Measurements from ENCODE around the gene CHCHD3. TPM values are rescaled to one million over a fixed set of nuclear protein-coding genes. Genes with fewer than 3 reads are reported as not detected.

The CHCHD3 gene
- total RNA-seq, 1 donor: 104 TPM

DNA sequence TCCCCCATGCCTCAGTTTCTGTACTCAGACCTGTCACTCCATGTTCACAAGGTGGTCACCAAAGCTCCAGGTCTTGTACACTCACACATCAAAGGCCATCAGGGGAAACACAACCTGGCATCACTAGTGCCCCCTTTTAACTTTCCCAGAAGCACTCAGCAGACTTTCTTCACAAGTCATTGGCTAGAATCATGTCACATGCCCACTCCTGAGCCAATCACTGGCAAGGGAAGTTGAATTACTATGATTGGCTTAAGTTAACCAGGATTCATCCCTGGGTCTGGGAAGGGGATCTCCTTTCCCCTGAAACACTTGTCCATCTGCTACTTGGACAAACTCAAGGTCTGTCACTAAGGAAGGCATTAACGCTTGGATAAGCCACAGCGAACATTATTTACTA is 311.8 kb downstream of the CHCHD3 start:
- DNase-seq (ENCODE audit: low read depth): no peak
- H3K4me3 ChIP-seq (ENCODE audit: low read depth, low read length): no peak overlapping the region
- TF ChIP-seq, protein P1, sequence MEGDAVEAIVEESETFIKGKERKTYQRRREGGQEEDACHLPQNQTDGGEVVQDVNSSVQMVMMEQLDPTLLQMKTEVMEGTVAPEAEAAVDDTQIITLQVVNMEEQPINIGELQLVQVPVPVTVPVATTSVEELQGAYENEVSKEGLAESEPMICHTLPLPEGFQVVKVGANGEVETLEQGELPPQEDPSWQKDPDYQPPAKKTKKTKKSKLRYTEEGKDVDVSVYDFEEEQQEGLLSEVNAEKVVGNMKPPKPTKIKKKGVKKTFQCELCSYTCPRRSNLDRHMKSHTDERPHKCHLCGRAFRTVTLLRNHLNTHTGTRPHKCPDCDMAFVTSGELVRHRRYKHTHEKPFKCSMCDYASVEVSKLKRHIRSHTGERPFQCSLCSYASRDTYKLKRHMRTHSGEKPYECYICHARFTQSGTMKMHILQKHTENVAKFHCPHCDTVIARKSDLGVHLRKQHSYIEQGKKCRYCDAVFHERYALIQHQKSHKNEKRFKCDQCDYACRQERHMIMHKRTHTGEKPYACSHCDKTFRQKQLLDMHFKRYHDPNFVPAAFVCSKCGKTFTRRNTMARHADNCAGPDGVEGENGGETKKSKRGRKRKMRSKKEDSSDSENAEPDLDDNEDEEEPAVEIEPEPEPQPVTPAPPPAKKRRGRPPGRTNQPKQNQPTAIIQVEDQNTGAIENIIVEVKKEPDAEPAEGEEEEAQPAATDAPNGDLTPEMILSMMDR (IDR thresholded peaks at IDR 0.05; ENCODE audit: insufficient read depth, low read depth, low read length): no peak

DNA sequence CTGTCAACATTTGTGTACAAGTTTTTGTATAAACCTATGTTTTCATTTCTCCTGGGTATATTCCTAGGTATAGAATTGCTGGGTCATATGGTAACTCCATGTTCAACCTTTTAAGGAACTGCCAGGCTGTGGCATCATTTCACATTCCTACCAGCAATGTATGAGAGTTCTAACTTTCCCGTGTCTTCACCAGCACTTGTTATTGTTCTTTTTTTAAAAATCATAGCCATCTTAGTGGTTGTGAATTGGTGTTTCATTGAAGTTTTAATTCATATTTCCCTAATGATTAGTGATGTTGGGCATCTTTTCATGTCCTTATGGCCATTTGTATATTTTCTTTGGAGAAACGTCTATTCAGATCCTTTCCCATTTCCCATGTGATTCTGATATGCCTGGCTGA is 312.6 kb downstream of the CHCHD3 start:
- no peak overlapping the region for H3K4me3 ChIP-seq (ENCODE audit: low read depth, low read length)
- DNase-seq (ENCODE audit: low read depth): no peak
- TF ChIP-seq, protein P1 (IDR thresholded peaks at IDR 0.05; ENCODE audit: insufficient read depth, low read depth, low read length): no peak

DNA sequence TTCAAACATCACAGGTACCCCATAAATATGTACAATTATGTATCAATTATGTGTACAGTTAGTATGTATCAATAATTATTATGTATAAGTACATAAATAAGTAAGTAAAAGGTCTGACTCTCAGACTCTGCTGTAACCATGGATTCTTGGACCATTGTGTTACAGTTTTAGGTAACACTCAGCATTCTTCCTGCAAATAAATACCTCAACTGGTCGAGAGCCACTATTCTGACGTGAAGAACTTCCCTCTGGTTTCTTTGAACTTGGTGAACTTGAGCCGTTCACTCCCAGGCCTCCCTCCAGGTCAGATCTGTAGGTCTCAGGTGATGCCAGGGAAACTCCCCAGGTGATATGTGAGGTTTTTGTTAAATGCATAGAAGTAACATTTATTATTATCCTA is 313.8 kb downstream of the CHCHD3 start:
- DNase-seq (ENCODE audit: low read depth): no peak
- H3K4me3 ChIP-seq (ENCODE audit: low read depth, low read length): no peak overlapping the region
- TF ChIP-seq, protein P1 (IDR thresholded peaks at IDR 0.05; ENCODE audit: insufficient read depth, low read depth, low read length): no peak

DNA sequence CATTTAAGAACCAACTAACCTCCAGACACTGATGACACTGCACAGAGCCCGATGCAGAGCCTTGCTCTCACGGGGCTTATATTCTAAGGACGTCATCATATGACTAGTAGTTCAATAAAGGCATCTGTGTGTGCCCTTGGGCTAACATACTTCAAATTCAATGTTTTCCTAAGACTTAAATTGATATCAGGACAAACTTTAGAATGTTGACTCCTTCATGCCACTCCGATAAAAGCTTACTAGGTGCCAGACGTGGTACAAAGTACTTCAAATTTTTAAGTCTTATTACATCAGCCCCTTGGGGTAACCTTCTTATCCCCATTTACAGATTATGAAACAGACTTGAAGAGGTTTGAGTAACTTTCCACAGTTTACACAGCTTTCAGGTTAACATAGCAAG is 314.5 kb downstream of the CHCHD3 start:
- TF ChIP-seq, protein P1 (IDR thresholded peaks at IDR 0.05; ENCODE audit: insufficient read depth, low read depth, low read length): no peak
- DNase-seq (ENCODE audit: low read depth): no peak
- H3K4me3 ChIP-seq (ENCODE audit: low read depth, low read length): no peak overlapping the region

DNA sequence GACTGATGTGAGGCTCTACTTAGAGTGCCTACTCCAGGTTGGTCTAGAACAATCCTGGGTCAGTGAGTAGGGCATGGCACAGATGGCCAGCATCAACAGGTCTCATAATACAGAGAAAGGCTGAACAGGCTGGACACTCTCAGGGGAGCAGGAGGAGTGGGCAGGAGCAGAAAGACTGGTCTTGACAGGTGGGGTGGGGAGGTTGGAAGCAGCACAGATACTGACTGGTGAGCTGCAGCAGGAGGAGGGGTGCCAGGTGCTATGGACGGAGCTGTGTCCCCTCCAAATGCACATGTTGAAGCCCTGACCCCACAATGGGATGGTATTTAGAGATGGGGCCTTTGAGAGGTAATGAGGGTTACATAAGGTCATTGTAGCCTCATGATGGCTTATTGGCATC is 315.2 kb downstream of the CHCHD3 start:
- TF ChIP-seq, protein P1 (IDR thresholded peaks at IDR 0.05; ENCODE audit: insufficient read depth, low read depth, low read length): no peak
- no peak for DNase-seq (ENCODE audit: low read depth)
- no peak overlapping the region for H3K4me3 ChIP-seq (ENCODE audit: low read depth, low read length)

DNA sequence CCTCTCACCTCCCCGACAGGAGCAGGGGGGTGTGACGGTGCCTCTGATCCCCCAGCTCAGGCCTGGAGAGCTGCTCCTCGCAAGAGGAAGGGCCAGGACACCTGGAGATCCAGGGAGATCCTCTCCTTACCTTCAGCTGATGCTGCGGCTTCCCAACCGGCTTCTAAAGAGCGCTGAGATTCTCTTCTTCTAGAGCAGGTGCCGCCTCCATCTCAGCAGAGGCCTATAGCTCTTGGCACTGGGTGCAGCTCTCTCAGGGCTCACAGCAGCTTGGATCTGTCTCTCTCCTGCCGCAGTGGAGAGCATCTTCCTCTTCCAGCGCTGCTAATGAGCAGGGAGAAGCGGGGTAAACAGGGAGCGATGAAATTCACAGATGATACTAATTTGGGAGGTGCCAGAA is 316.0 kb downstream of the CHCHD3 start:
- DNase-seq (ENCODE audit: low read depth): no peak
- no peak overlapping the region for H3K4me3 ChIP-seq (ENCODE audit: low read depth, low read length)
- TF ChIP-seq, protein P1 (IDR thresholded peaks at IDR 0.05; ENCODE audit: insufficient read depth, low read depth, low read length): no peak

DNA sequence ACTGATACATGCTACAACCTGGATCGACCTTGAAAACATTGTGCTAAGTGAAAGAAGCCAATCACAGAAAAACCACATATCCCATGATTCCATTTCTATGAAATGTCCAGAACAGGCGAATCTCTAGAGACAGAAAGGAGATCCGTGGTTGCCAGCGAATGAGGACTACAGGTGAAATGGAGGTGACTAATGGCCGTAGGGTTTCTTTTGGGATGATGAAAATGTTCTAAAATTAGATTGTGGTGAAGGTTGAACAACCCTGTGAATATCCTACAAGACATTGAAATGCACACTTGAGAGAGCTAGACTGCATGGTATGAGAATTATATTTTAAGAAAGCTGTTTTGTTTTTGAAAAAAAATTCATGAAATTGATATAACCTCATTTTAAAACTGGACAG is 317.1 kb downstream of the CHCHD3 start:
- no peak overlapping the region for H3K4me3 ChIP-seq (ENCODE audit: low read depth, low read length)
- TF ChIP-seq, protein P1 (IDR thresholded peaks at IDR 0.05; ENCODE audit: insufficient read depth, low read depth, low read length): no peak
- no peak for DNase-seq (ENCODE audit: low read depth)

All from fibroblast of villous mesenchyme (primary cell).